Smooth muscle cell (in vitro differentiated cells): ENCODE data around the gene TMPO. TPM values are rescaled to one million over a fixed set of nuclear protein-coding genes. Genes with fewer than 3 reads are reported as not detected.
"Not testable (repeated sequence)": the region's sequence is repeated elsewhere in the genome, so short reads cannot be mapped to it uniquely, and the experiment has no call there.

Source experiments
- DNase-seq: peaks from one replicate; lab custom pipeline; 2025; ENCODE audit not compliant: unreplicated experiment; lab: John Stamatoyannopoulos, UW
- H2AFZ ChIP-seq: fragments of 200-600 bp; sonication (generic); 2 replicates; pipeline ENCODE4 v1.6.0; 2016; ENCODE audit warnings: antibody characterized with exemption, low read depth, mild to moderate bottlenecking
- H3F3A ChIP-seq: fragments of 200-600 bp; sonication (generic); 2 replicates; pipeline ENCODE4 v1.6.0; 2017; ENCODE audit warnings: antibody characterized with exemption, low read depth
- H3K27ac ChIP-seq: fragments of 200-600 bp; sonication (generic); 2 replicates; pipeline ENCODE4 v1.5.1; 2016; ENCODE audit warnings: low read depth, mild to moderate bottlenecking
- H3K27me3 ChIP-seq: fragments of 200-600 bp; sonication (generic); 2 replicates; pipeline ENCODE4 v1.6.1; 2016; ENCODE audit warnings: low read depth, mild to moderate bottlenecking
- H3K36me3 ChIP-seq: fragments of 200-600 bp; sonication (generic); 2 replicates; pipeline ENCODE4 v1.5.1; 2016; ENCODE audit warnings: low read depth
- H3K4me1 ChIP-seq: fragments of 200-600 bp; sonication (generic); 2 replicates; pipeline ENCODE4 v1.5.1; 2016; ENCODE audit warnings: low read depth
- H3K4me2 ChIP-seq: fragments of 200-600 bp; sonication (generic); 2 replicates; pipeline ENCODE4 v1.6.0; 2016; ENCODE audit warnings: mild to moderate bottlenecking
- H3K4me3 ChIP-seq: fragments of 200-600 bp; sonication (generic); 2 replicates; pipeline ENCODE4 v1.5.1; 2016; ENCODE audit warnings: mild to moderate bottlenecking
- H3K79me2 ChIP-seq: fragments of 200-600 bp; sonication (generic); 2 replicates; pipeline ENCODE4 v1.6.0; 2016; ENCODE audit warnings: low read depth, mild to moderate bottlenecking
- H3K9ac ChIP-seq: fragments of 200-600 bp; sonication (generic); 2 replicates; pipeline ENCODE4 v1.6.0; 2016; ENCODE audit warnings: low read depth
- H3K9me3 ChIP-seq: fragments of 200-600 bp; sonication (generic); replicated peaks from 2 replicates; pipeline ENCODE4 v1.5.1; 2016; ENCODE audit warnings: low read depth
- H4K20me1 ChIP-seq: fragments of 200-600 bp; sonication (generic); 2 replicates; pipeline ENCODE4 v1.6.0; 2016; ENCODE audit warnings: low read depth
- CTCF ChIP-seq: fragments of 200-600 bp; sonication (generic); IDR thresholded peaks from 2 replicates; pipeline ENCODE4 v1.5.1; 2017; ENCODE audit warnings: borderline replicate concordance, mild to moderate bottlenecking, antibody characterized with exemption; ENCODE audit not compliant: insufficient read depth, poor library complexity, severe bottlenecking
- WGBS: methylation state at CpG from one replicate; pipeline ENCODE4 v1.1.7; 2016; ENCODE audit warnings: low lambda C conversion rate; 5-methylcytosine and 5-hydroxymethylcytosine counted together
- polyA plus RNA-seq: library from polyadenylated mRNA; unstranded; fragments of >200 nt; fragmentation: Nextera tagmentation; extraction: Ambion mirVana; gene quantifications from 2 replicates; pipeline ENCODE4 v1.2.1, GENCODE V29; 2016
- total RNA-seq: library from RNA; depleted of rRNA; stranded (reverse); fragments of >200 nt; gene quantifications from 2 replicates; pipeline ENCODE4 v1.2.3, GENCODE V29; 2014

TMPO gene
- total and polyA plus RNA-seq, 2 experiments from 2014 or later = 22.6 to 60.2 TPM

- Histone ChIP-seq H3K27ac (no peak overlapping the region), H3K4me2 (no peak overlapping the region), H3K27me3 (no peaks in the 10 kb centered on the region), H4K20me1 (no peaks in the 10 kb centered on the region), H3K4me1 (no peaks in the 10 kb centered on the region), H2AFZ (no peak overlapping the region), H3K79me2 (no peaks in the 10 kb centered on the region), H3K4me3 (no peak overlapping the region), H3F3A (no peaks in the 10 kb centered on the region), H3K9ac (no peak overlapping the region), H3K9me3 (no peaks in the 10 kb centered on the region), H3K36me3 (peaks cover 12% of the 10 kb centered on the region)
- no peak for TF ChIP-seq CTCF
- DNase-seq = no peak
- 78% methylated on average over 5 of the region's 5 CpGs for WGBS
These were observed 34.2 kb downstream of the TMPO start for GRCh38 chr12:98549371-98550110.

GRCh38 chr12:98551787-98552186 lies 36.4 kb downstream of the TMPO start:
- H3K4me2 ChIP-seq = no peak overlapping the region
- no peaks in the 10 kb centered on the region for H3K9me3 ChIP-seq
- no peaks in the 10 kb centered on the region for H3K4me1 ChIP-seq
- no peak overlapping the region for H3K9ac ChIP-seq
- H3K4me3 ChIP-seq = no peak overlapping the region
- H3K36me3 ChIP-seq = peaks cover 5% of the 10 kb centered on the region
- no peaks in the 10 kb centered on the region for H3K79me2 ChIP-seq
- no peak overlapping the region for H2AFZ ChIP-seq
- H4K20me1 ChIP-seq = no peaks in the 10 kb centered on the region
- no peak for TF ChIP-seq CTCF
- H3K27ac ChIP-seq = no peak overlapping the region
- no peaks in the 10 kb centered on the region for H3K27me3 ChIP-seq
- H3F3A ChIP-seq = no peaks in the 10 kb centered on the region
- 100% methylated on average over 3 of the region's 3 CpGs for WGBS
- DNase-seq = no peak

- DNase-seq, H3K4me1 ChIP-seq, H2AFZ ChIP-seq, H3K36me3 ChIP-seq, H3K9me3 ChIP-seq, H4K20me1 ChIP-seq, H3K4me2 ChIP-seq, H3K9ac ChIP-seq, H3K79me2 ChIP-seq, H3F3A ChIP-seq, H3K27ac ChIP-seq, H3K27me3 ChIP-seq, H3K4me3 ChIP-seq: not testable (repeated sequence)
- 91% methylated on average over 4 of the region's 4 CpGs for WGBS
These were observed 42.7 kb downstream of the TMPO start for GRCh38 chr12:98558097-98558496.

GRCh38 chr12:98559666-98560065 lies 44.3 kb downstream of the TMPO start:
- no peaks in the 10 kb centered on the region for H4K20me1 ChIP-seq
- H3K4me1 ChIP-seq = no peaks in the 10 kb centered on the region
- no peak overlapping the region for H3K9ac ChIP-seq
- no peak overlapping the region for H3K4me2 ChIP-seq
- WGBS = 0% methylated on average over 1 of the region's 1 CpG
- no peaks in the 10 kb centered on the region for H3K79me2 ChIP-seq
- no peak overlapping the region for H3K27ac ChIP-seq
- no peak for TF ChIP-seq CTCF
- H3K27me3 ChIP-seq = no peaks in the 10 kb centered on the region
- H3K9me3 ChIP-seq = no peaks in the 10 kb centered on the region
- H2AFZ ChIP-seq = no peak overlapping the region
- H3F3A ChIP-seq = no peaks in the 10 kb centered on the region
- no peaks in the 10 kb centered on the region for H3K36me3 ChIP-seq
- DNase-seq = no peak
- H3K4me3 ChIP-seq = no peak overlapping the region
